KMS-11 (cell line): Measurements from ENCODE around the gene FBLN7.

ENCODE experiments used
- H2AFZ ChIP-seq: fragments of 200-600 bp; sonication (generic); 2 replicates; pipeline ENCODE4 v1.6.1; 2016; ENCODE audit warnings: antibody characterized with exemption, mixed run types, low read depth
- H3K27ac ChIP-seq: fragments of 200-600 bp; sonication (generic); 2 replicates; pipeline ENCODE4 v1.6.1; 2016; ENCODE audit warnings: mild to moderate bottlenecking, mixed run types
- H3K27me3 ChIP-seq: fragments of 200-600 bp; sonication (generic); 2 replicates; pipeline ENCODE4 v1.6.1; 2017; ENCODE audit warnings: mild to moderate bottlenecking, low read depth, mixed run types, moderate library complexity; ENCODE audit not compliant: insufficient read depth
- H3K36me3 ChIP-seq: fragments of 200-600 bp; sonication (generic); 2 replicates; pipeline ENCODE4 v1.6.1; 2017; ENCODE audit warnings: mild to moderate bottlenecking, mixed run types; ENCODE audit not compliant: insufficient read depth
- H3K4me1 ChIP-seq: fragments of 200-600 bp; sonication (generic); 2 replicates; pipeline ENCODE4 v1.6.1; 2016; ENCODE audit warnings: mild to moderate bottlenecking, low read depth, mixed run types; ENCODE audit not compliant: poor library complexity, severe bottlenecking
- H3K4me2 ChIP-seq: fragments of 200-600 bp; sonication (generic); 2 replicates; pipeline ENCODE4 v1.7.0; 2016; ENCODE audit warnings: mild to moderate bottlenecking, mixed run types
- H3K4me3 ChIP-seq: fragments of 200-600 bp; sonication (generic); IDR thresholded peaks from 2 replicates; pipeline ENCODE4 v1.6.1; 2017; ENCODE audit warnings: low read depth, low read length, mixed read lengths; ENCODE audit not compliant: insufficient read depth
- H3K79me2 ChIP-seq: fragments of 200-600 bp; sonication (generic); 2 replicates; pipeline ENCODE4 v1.6.1; 2016; ENCODE audit warnings: low read depth, mixed run types; ENCODE audit not compliant: insufficient read depth
- H3K9ac ChIP-seq: fragments of 200-600 bp; sonication (generic); 2 replicates; pipeline ENCODE4 v1.6.1; 2016; ENCODE audit warnings: mild to moderate bottlenecking, mixed run types
- H4K20me1 ChIP-seq: fragments of 200-600 bp; sonication (generic); 2 replicates; pipeline ENCODE4 v1.6.1; 2016; ENCODE audit warnings: mild to moderate bottlenecking, mixed run types; ENCODE audit not compliant: insufficient read depth
- TF ChIP-seq, protein P1 (sequence below): fragments of 200-600 bp; sonication (generic); conservative IDR thresholded peaks from 2 replicates; pipeline ENCODE4 v1.6.1; 2017; ENCODE audit warnings: low read depth, mild to moderate bottlenecking, antibody characterized with exemption, low read length, moderate library complexity, mixed read lengths

The FBLN7 gene

DNA sequence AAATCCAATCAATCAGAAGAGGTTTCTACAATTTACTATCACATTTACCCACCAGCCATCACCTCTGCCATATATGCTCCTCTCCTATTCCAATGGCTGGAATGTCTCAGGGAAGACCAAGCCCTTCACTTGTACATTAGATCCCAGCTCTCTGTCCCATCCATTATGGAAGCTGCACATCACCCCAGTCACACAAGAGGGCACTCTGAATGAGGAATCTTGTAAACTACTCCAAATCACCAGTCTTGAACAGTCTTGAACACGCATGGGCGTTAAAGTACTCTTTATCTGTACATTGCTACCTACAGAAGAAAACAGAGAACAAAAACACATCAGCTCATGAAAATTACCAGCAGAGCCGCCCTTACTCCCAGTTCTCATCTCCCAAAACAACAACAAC is 78.0 kb downstream of the FBLN7 start:
- Histone ChIP-seq H3K4me1 (no peaks in the 10 kb centered on the region), H3K4me2 (no peak overlapping the region), H3K79me2 (no peaks in the 10 kb centered on the region), H3K4me3 (no peak overlapping the region), H3K36me3 (no peaks in the 10 kb centered on the region), H2AFZ (no peak overlapping the region), H3K27me3 (no peaks in the 10 kb centered on the region), H4K20me1 (no peaks in the 10 kb centered on the region), H3K9ac (no peak overlapping the region), H3K27ac (no peak overlapping the region)
- TF ChIP-seq, protein P1, sequence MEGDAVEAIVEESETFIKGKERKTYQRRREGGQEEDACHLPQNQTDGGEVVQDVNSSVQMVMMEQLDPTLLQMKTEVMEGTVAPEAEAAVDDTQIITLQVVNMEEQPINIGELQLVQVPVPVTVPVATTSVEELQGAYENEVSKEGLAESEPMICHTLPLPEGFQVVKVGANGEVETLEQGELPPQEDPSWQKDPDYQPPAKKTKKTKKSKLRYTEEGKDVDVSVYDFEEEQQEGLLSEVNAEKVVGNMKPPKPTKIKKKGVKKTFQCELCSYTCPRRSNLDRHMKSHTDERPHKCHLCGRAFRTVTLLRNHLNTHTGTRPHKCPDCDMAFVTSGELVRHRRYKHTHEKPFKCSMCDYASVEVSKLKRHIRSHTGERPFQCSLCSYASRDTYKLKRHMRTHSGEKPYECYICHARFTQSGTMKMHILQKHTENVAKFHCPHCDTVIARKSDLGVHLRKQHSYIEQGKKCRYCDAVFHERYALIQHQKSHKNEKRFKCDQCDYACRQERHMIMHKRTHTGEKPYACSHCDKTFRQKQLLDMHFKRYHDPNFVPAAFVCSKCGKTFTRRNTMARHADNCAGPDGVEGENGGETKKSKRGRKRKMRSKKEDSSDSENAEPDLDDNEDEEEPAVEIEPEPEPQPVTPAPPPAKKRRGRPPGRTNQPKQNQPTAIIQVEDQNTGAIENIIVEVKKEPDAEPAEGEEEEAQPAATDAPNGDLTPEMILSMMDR = no peak

DNA sequence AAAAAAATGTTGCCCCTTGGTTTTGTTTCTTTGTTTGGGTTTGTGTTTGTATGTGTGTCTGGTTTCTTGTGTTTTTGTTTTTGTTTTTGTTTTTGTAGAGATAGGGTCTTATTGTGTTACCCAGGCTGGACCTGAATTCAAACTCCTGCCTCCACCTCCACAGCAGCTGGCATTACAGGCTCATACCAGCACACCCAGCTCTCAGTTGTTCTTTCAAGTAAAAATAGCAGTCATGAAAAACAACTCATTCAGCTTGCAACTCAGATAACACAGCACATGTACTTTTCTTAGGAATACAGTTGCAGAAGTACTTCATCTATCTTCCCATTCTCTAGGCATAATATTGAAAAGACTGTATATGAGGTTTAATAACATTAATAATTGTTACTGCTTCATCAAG is 79.7 kb downstream of the FBLN7 start:
- Histone ChIP-seq H3K36me3 (no peaks in the 10 kb centered on the region), H3K27me3 (no peaks in the 10 kb centered on the region), H4K20me1 (no peaks in the 10 kb centered on the region), H3K79me2 (no peaks in the 10 kb centered on the region), H3K4me1 (no peaks in the 10 kb centered on the region), H3K9ac (no peak overlapping the region), H3K27ac (no peak overlapping the region), H3K4me2 (no peak overlapping the region), H2AFZ (no peak overlapping the region), H3K4me3 (no peak overlapping the region)
- TF ChIP-seq, protein P1 = no peak

DNA sequence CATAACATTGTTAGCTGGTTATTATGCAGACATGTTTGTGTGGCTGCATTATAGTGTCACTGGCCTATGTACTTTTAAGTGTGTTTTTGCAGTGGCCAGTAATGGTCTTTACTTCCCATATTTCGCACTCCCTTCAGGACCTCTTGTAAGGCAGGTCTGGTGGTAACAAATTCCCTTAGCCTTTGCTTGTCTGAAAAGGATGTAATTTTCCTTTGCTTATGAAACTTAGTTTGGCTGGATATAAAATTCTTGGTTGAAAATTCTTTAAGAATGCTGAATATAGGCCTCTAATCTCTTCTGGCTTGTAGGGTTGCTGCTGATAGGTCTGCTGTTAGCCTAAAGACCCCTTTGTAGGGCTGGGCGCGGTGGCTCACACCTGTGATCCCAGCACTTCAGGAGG is 82.0 kb downstream of the FBLN7 start:
- Histone ChIP-seq H3K4me3 (no peak overlapping the region), H3K4me2 (no peak overlapping the region), H3K79me2 (no peaks in the 10 kb centered on the region), H3K36me3 (no peaks in the 10 kb centered on the region), H3K4me1 (no peaks in the 10 kb centered on the region), H4K20me1 (no peaks in the 10 kb centered on the region), H2AFZ (no peak overlapping the region), H3K27ac (no peak overlapping the region), H3K27me3 (no peaks in the 10 kb centered on the region), H3K9ac (no peak overlapping the region)
- TF ChIP-seq, protein P1 = no peak

GRCh38 chr2:112220831-112221230 is 82.6 kb downstream of the FBLN7 start:
- H3K27me3 ChIP-seq = no peaks in the 10 kb centered on the region
- H3K9ac ChIP-seq = no peak overlapping the region
- no peaks in the 10 kb centered on the region for H3K4me1 ChIP-seq
- no peaks in the 10 kb centered on the region for H4K20me1 ChIP-seq
- TF ChIP-seq, protein P1 = no peak
- H3K27ac ChIP-seq = no peak overlapping the region
- H3K79me2 ChIP-seq = no peaks in the 10 kb centered on the region
- no peaks in the 10 kb centered on the region for H3K36me3 ChIP-seq
- no peak overlapping the region for H2AFZ ChIP-seq
- H3K4me3 ChIP-seq = no peak overlapping the region
- H3K4me2 ChIP-seq = no peak overlapping the region
